Measurements from ENCODE around the gene SGSH.

Gene SGSH

DNA sequence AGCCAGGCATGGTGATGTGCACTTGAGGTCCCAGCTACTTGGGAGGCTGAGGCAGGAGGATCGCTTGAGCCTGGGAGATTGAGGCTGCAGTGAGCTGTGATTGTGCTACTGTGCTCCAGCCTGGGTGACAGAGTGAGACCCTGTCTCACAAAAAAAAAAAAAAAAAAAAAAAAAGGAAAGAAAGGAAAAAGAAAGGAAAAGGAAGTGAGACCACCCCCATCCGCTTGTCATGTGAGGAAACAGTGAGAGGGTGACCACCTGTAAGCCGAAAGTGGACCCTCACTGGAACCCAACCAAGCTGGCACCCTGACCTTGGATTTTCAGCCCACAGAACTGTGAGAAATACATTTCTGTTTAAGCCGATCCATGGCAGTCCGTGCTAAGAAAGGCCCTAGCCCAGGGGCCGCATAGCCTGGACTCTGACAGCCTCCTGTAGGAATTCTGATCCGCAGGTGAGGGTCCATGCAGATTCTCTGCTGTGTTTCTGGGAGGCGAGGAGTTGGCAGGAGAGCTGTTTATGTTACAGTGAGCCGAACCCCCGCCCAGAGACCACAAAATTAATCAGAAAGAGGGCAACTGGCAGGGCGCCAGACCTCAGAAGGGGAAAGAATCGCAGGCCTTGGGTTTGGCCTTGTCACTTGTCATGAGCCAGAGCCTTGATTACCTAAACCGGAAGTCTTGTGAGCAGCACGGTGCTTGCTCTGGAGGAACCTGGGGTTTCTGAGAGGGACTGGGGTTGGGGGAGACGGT is 945 bp downstream of the SGSH start (continued):
- TF ChIP-seq ZEB2 (tag by site-specific recombination; IDR thresholded peaks at IDR 0.05) (no peak), ZNF202 (tag by site-specific recombination; IDR thresholded peaks at IDR 0.05; ENCODE audit: borderline replicate concordance) (no peak), ZNF24 (tag by site-specific recombination; IDR thresholded peaks at IDR 0.05) (no peak; the same call in 1 of the 2 replicates), ZIC2 (tag by site-specific recombination; IDR thresholded peaks at IDR 0.05) (peak; percentile 62), ZNF768 (tag by site-specific recombination; IDR thresholded peaks at IDR 0.05) (no peak), INSM2 (tag by site-specific recombination; IDR thresholded peaks at IDR 0.05) (no peak), ZBTB1 (tag by site-specific recombination; IDR thresholded peaks at IDR 0.05) (no peak), PRDM1 (tag by site-specific recombination; IDR thresholded peaks at IDR 0.05) (peak; percentile 69; the same call in 1 of the 2 replicates), ZNF19 (tag by site-specific recombination; IDR thresholded peaks at IDR 0.05; ENCODE audit: low read depth) (no peak), ZNF221 (tag by site-specific recombination; IDR thresholded peaks at IDR 0.05; ENCODE audit: borderline replicate concordance) (no peak; the same call in 1 of the 2 replicates), ZBTB17 (tag by site-specific recombination; IDR thresholded peaks at IDR 0.05) (peak; percentile 79; the same call in 1 of the 2 replicates), KLF8 (tag by site-specific recombination; IDR thresholded peaks at IDR 0.05) (no peak), ZNF423 (tag by site-specific recombination; IDR thresholded peaks at IDR 0.05) (no peak), OVOL3 (tag by site-specific recombination; IDR thresholded peaks at IDR 0.05) (no peak), ZFP3 (tag by site-specific recombination; IDR thresholded peaks at IDR 0.05; ENCODE audit: low read depth) (no peak), SP2 (tag by site-specific recombination; IDR thresholded peaks at IDR 0.05) (peak; percentile 35), ZNF670 (tag by site-specific recombination; IDR thresholded peaks at IDR 0.05; ENCODE audit: low read depth) (no peak), ZNF514 (tag by site-specific recombination; IDR thresholded peaks at IDR 0.05) (no peak), ZNF544 (tag by site-specific recombination; IDR thresholded peaks at IDR 0.05) (no peak), ZNF473 (tag by site-specific recombination; IDR thresholded peaks at IDR 0.05) (no peak), ZNF654 (tag by site-specific recombination; IDR thresholded peaks at IDR 0.05; ENCODE audit: low read depth) (no peak), ZFP37 (tag by site-specific recombination; IDR thresholded peaks at IDR 0.05) (no peak), ZXDB (tag by site-specific recombination; IDR thresholded peaks at IDR 0.05) (no peak), ZNF366 (tag by site-specific recombination; conservative IDR thresholded peaks at IDR 0.05) (peak; percentile 63), ZNF311 (tag by site-specific recombination; IDR thresholded peaks at IDR 0.05; ENCODE audit: borderline replicate concordance) (no peak), ZNF701 (tag by site-specific recombination; IDR thresholded peaks at IDR 0.05) (no peak), ZFP41 (tag by site-specific recombination; IDR thresholded peaks at IDR 0.05; ENCODE audit: borderline replicate concordance) (no peak), ZNF521 (tag by site-specific recombination; IDR thresholded peaks at IDR 0.05) (no peak)
- TF ChIP-seq, protein P1, sequence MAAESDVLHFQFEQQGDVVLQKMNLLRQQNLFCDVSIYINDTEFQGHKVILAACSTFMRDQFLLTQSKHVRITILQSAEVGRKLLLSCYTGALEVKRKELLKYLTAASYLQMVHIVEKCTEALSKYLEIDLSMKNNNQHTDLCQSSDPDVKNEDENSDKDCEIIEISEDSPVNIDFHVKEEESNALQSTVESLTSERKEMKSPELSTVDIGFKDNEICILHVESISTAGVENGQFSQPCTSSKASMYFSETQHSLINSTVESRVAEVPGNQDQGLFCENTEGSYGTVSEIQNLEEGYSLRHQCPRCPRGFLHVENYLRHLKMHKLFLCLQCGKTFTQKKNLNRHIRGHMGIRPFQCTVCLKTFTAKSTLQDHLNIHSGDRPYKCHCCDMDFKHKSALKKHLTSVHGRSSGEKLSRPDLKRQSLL (tag by site-specific recombination; IDR thresholded peaks at IDR 0.05): no peak
- TF ChIP-seq, protein P2, sequence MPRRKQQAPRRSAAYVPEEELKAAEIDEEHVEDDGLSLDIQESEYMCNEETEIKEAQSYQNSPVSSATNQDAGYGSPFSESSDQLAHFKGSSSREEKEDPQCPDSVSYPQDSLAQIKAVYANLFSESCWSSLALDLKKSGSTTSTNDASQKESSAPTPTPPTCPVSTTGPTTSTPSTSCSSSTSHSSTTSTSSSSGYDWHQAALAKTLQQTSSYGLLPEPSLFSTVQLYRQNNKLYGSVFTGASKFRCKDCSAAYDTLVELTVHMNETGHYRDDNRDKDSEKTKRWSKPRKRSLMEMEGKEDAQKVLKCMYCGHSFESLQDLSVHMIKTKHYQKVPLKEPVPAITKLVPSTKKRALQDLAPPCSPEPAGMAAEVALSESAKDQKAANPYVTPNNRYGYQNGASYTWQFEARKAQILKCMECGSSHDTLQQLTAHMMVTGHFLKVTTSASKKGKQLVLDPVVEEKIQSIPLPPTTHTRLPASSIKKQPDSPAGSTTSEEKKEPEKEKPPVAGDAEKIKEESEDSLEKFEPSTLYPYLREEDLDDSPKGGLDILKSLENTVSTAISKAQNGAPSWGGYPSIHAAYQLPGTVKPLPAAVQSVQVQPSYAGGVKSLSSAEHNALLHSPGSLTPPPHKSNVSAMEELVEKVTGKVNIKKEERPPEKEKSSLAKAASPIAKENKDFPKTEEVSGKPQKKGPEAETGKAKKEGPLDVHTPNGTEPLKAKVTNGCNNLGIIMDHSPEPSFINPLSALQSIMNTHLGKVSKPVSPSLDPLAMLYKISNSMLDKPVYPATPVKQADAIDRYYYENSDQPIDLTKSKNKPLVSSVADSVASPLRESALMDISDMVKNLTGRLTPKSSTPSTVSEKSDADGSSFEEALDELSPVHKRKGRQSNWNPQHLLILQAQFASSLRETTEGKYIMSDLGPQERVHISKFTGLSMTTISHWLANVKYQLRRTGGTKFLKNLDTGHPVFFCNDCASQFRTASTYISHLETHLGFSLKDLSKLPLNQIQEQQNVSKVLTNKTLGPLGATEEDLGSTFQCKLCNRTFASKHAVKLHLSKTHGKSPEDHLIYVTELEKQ (tag by site-specific recombination; IDR thresholded peaks at IDR 0.05; ENCODE audit: borderline replicate concordance): no peak
- TF ChIP-seq, protein P3, sequence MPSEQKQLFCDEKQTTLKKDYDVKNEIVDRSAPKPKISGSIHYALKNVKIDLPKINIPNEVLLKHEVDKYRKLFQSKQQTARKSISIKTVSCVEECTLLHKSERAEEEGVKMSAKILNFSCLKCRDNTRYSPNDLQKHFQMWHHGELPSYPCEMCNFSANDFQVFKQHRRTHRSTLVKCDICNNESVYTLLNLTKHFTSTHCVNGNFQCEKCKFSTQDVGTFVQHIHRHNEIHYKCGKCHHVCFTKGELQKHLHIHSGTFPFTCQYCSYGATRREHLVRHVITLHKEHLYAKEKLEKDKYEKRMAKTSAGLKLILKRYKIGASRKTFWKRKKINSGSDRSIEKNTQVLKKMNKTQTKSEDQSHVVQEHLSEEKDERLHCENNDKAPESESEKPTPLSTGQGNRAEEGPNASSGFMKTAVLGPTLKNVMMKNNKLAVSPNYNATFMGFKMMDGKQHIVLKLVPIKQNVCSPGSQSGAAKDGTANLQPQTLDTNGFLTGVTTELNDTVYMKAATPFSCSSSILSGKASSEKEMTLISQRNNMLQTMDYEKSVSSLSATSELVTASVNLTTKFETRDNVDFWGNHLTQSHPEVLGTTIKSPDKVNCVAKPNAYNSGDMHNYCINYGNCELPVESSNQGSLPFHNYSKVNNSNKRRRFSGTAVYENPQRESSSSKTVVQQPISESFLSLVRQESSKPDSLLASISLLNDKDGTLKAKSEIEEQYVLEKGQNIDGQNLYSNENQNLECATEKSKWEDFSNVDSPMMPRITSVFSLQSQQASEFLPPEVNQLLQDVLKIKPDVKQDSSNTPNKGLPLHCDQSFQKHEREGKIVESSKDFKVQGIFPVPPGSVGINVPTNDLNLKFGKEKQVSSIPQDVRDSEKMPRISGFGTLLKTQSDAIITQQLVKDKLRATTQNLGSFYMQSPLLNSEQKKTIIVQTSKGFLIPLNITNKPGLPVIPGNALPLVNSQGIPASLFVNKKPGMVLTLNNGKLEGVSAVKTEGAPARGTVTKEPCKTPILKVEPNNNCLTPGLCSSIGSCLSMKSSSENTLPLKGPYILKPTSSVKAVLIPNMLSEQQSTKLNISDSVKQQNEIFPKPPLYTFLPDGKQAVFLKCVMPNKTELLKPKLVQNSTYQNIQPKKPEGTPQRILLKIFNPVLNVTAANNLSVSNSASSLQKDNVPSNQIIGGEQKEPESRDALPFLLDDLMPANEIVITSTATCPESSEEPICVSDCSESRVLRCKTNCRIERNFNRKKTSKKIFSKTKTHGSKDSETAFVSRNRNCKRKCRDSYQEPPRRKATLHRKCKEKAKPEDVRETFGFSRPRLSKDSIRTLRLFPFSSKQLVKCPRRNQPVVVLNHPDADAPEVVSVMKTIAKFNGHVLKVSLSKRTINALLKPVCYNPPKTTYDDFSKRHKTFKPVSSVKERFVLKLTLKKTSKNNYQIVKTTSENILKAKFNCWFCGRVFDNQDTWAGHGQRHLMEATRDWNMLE (tag by site-specific recombination; conservative IDR thresholded peaks at IDR 0.05; ENCODE audit: low read depth): no peak

Measured in HEK293 (cell line).